ENCODE results near the gene PHTF1.

The PHTF1 gene

GRCh38 chr1:113779542-113779941 lies 20.3 kb upstream of the PHTF1 start (continued):
- TF ChIP-seq, protein P1, sequence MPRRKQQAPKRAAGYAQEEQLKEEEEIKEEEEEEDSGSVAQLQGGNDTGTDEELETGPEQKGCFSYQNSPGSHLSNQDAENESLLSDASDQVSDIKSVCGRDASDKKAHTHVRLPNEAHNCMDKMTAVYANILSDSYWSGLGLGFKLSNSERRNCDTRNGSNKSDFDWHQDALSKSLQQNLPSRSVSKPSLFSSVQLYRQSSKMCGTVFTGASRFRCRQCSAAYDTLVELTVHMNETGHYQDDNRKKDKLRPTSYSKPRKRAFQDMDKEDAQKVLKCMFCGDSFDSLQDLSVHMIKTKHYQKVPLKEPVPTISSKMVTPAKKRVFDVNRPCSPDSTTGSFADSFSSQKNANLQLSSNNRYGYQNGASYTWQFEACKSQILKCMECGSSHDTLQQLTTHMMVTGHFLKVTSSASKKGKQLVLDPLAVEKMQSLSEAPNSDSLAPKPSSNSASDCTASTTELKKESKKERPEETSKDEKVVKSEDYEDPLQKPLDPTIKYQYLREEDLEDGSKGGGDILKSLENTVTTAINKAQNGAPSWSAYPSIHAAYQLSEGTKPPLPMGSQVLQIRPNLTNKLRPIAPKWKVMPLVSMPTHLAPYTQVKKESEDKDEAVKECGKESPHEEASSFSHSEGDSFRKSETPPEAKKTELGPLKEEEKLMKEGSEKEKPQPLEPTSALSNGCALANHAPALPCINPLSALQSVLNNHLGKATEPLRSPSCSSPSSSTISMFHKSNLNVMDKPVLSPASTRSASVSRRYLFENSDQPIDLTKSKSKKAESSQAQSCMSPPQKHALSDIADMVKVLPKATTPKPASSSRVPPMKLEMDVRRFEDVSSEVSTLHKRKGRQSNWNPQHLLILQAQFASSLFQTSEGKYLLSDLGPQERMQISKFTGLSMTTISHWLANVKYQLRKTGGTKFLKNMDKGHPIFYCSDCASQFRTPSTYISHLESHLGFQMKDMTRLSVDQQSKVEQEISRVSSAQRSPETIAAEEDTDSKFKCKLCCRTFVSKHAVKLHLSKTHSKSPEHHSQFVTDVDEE (CRISPR knock-in tag; IDR thresholded peaks at IDR 0.05) = no peak
- TF ChIP-seq POU6F1 (CRISPR knock-in tag; IDR thresholded peaks at IDR 0.05; ENCODE audit: borderline replicate concordance, low read depth) = no peak

DNA sequence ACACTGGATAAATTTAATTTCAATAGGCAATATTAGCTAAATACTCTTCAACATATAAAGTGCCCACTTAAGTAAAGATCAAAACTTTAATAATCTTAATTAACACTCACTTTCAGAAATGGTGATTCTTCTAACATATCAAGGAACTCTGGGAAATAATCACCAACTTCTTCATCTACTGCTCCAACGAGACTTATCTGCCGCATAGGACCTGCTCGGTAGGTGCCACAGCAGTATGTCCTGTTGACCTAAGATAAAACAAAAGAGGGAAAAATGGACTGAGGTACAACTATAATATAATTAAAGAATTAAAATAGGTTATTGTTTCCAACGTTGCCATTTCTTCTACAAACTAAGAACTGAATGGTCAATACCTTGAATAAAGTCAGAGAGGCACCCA lies 18.3 kb upstream of the PHTF1 start:
- no peak for ATAC-seq

DNA sequence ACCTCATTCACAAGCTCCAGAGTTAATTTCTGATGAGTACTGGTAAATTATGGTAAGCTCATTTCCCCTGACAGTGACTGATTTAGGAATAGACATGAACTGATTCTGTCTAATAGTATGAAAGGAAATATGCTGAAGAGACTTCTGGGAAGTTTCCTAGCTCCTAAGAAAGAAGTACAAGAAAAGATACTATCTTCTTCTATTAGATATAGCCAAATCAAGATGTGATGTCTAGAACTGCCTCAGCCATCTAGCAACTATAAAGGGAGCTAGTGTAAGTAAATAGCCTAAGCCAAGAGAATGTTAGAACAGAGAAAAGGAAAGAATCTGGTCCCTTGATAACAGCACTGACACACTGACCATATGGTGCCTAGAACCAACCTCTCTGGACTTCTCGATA lies 10.7 kb upstream of the PHTF1 start:
- no peak for TF ChIP-seq RARB (CRISPR knock-in tag; IDR thresholded peaks at IDR 0.05)
- no peak for TF ChIP-seq ZFP30 (CRISPR knock-in tag; IDR thresholded peaks at IDR 0.05)
- TF ChIP-seq OSR1 (CRISPR knock-in tag; IDR thresholded peaks at IDR 0.05) = no peak
- no peak for TF ChIP-seq GLIS3 (CRISPR knock-in tag; IDR thresholded peaks at IDR 0.05)
- ATAC-seq = no peak; the same call in 2 of the 3 replicates

More for the DNA sequence above, 18.3 kb upstream of the PHTF1 start:
- TF ChIP-seq, protein P1 (CRISPR knock-in tag; IDR thresholded peaks at IDR 0.05) = no peak
- TF ChIP-seq OSR1 (CRISPR knock-in tag; IDR thresholded peaks at IDR 0.05) (no peak), PPARA (CRISPR knock-in tag; IDR thresholded peaks at IDR 0.05; ENCODE audit: borderline replicate concordance) (no peak), ZNF70 (CRISPR knock-in tag; IDR thresholded peaks at IDR 0.05) (no peak), ZNF8 (CRISPR knock-in tag; IDR thresholded peaks at IDR 0.05) (no peak), GLIS3 (CRISPR knock-in tag; IDR thresholded peaks at IDR 0.05) (no peak), TOX (CRISPR knock-in tag; IDR thresholded peaks at IDR 0.05; ENCODE audit: borderline replicate concordance) (no peak), ISL1 (CRISPR knock-in tag; IDR thresholded peaks at IDR 0.05) (no peak), CSDC2 (CRISPR knock-in tag; IDR thresholded peaks at IDR 0.05) (no peak), ZC3H10 (CRISPR knock-in tag; IDR thresholded peaks at IDR 0.05) (no peak), ZNF565 (CRISPR knock-in tag; conservative IDR thresholded peaks at IDR 0.05; ENCODE audit: low read depth) (no peak), ZFP30 (CRISPR knock-in tag; IDR thresholded peaks at IDR 0.05) (no peak), BACH2 (CRISPR knock-in tag; IDR thresholded peaks at IDR 0.05; ENCODE audit: borderline replicate concordance) (no peak), TCF4 (CRISPR knock-in tag; IDR thresholded peaks at IDR 0.05; ENCODE audit: borderline replicate concordance) (no peak), ZFP3 (CRISPR knock-in tag; IDR thresholded peaks at IDR 0.05) (no peak), SNAI2 (CRISPR knock-in tag; IDR thresholded peaks at IDR 0.05) (no peak), ESRRG (CRISPR knock-in tag; IDR thresholded peaks at IDR 0.05) (no peak), RARB (CRISPR knock-in tag; IDR thresholded peaks at IDR 0.05) (no peak)
- TF ChIP-seq, protein P2, sequence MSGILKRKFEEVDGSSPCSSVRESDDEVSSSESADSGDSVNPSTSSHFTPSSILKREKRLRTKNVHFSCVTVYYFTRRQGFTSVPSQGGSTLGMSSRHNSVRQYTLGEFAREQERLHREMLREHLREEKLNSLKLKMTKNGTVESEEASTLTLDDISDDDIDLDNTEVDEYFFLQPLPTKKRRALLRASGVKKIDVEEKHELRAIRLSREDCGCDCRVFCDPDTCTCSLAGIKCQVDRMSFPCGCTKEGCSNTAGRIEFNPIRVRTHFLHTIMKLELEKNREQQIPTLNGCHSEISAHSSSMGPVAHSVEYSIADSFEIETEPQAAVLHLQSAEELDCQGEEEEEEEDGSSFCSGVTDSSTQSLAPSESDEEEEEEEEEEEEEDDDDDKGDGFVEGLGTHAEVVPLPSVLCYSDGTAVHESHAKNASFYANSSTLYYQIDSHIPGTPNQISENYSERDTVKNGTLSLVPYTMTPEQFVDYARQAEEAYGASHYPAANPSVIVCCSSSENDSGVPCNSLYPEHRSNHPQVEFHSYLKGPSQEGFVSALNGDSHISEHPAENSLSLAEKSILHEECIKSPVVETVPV (CRISPR knock-in tag; IDR thresholded peaks at IDR 0.05) = no peak
- TF ChIP-seq, protein P3, sequence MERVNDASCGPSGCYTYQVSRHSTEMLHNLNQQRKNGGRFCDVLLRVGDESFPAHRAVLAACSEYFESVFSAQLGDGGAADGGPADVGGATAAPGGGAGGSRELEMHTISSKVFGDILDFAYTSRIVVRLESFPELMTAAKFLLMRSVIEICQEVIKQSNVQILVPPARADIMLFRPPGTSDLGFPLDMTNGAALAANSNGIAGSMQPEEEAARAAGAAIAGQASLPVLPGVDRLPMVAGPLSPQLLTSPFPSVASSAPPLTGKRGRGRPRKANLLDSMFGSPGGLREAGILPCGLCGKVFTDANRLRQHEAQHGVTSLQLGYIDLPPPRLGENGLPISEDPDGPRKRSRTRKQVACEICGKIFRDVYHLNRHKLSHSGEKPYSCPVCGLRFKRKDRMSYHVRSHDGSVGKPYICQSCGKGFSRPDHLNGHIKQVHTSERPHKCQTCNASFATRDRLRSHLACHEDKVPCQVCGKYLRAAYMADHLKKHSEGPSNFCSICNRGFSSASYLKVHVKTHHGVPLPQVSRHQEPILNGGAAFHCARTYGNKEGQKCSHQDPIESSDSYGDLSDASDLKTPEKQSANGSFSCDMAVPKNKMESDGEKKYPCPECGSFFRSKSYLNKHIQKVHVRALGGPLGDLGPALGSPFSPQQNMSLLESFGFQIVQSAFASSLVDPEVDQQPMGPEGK (CRISPR knock-in tag; IDR thresholded peaks at IDR 0.05; ENCODE audit: borderline replicate concordance) = no peak
